Left ventricle myocardium superior (tissue), 1 donor: ENCODE results near the gene DENND2C. TPM values are rescaled to one million over a fixed set of nuclear protein-coding genes. Genes with fewer than 3 reads are reported as not detected.

Experiments
- ATAC-seq: fragments of 200-7000 bp; cut with Tn5 transposase; one replicate; pipeline ENCODE4 v1.9.1; 2020; ENCODE audit warnings: mild to moderate bottlenecking, moderate library complexity
- DNase-seq: peaks from one replicate; pipeline ENCODE4 v3.0.0-alpha.2; 2020
- intact Hi-C: fragments of 100-400 bp; cut with micrococcal nuclease; formaldehyde crosslinking; loops from one replicate; pipeline ENCODE4 v1.11.0; 2022
- total RNA-seq: library from RNA; stranded (reverse); fragmentation: NEBNext Ultra II Directional; extraction: Animal tissue kit (Norgen Biotek cat#: 25700); gene quantifications from one replicate; pipeline ENCODE4 v1.2.1, GENCODE V29; 2021
- donor health status: DM: no; HTN: yes; CAD: no; lungs with severe emphysema.

DENND2C gene
- total RNA-seq, 1 donor from 2014 or later: 4.2 TPM

DNA sequence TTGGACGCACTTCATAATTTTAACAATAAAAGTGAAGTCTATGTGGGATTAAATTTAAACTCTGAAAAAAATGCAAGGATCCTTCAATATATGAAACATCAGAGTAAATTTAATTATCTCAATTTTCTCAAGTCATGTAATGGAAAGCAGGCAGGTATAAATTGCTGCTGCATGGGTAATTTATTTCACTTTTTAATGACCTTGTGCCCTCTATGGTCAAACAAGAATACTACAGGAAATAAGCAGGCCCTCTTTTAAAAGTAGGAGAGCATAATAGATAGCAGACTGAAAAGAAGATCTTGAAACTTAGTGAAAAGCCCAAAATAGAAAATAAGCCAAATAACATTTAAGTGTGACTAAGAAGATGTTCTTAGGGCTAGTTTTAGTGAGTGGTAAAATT, 111.3 kb downstream of the DENND2C start:
- intact Hi-C loops: no loop called here
- ATAC-seq (no peak), DNase-seq (no peak)

GRCh38 chr1:114554577-114554976, 115.3 kb downstream of the DENND2C start:
- DNase-seq (no peak), ATAC-seq (no peak)
- intact Hi-C loops: no loop called here

DNA sequence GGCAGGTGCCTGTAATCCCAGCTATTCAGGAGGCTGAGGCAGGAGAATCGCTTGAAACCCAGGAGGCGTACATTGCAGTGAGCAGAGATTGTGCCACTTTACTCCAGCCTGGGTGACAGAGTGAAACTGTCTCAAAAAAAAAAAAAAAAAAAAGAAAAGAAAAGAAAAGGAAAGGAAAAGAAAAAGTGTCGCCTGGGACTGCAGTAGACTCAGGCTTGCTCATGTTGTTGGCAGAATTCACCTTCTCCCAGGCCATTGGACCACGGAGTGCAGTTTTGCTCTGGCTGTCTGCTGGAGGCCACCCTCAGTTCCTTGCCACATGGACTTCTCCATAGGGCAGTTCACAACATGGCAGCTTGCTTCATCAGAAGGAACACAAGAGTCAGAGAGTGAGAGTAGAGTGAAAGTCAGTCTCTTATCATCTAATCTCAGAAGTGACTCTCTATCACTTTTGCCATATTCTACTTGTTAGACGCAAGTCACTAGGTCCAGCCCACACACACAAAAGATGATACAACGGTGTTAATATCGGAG, 117.7 kb downstream of the DENND2C start:
- intact Hi-C loops: no loop called here
- ATAC-seq (no peak), DNase-seq (no peak)

- intact Hi-C loops: no loop called here
- ATAC-seq (no peak), DNase-seq (no peak)
These were observed 118.4 kb downstream of the DENND2C start for GRCh38 chr1:114551400-114551799.

DNA sequence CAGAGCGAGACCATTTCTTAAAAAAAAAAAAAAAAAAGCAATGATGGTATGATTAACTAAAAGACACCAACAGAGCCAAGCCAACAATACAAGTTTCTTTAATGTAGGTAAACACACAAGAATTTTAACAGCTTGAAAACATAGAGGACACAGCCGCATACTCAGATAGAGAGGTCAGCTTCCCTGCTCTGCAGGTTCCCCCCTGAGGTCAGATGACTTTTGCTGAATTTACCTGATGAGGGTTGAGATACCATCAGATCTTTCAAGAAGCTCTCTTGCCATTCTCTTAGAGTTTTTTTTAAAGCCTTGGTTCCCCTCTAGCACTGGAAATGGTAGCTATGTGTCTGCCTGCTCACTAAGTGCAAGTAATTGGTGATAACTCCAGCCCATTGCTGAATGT, 119.5 kb downstream of the DENND2C start:
- intact Hi-C loops: no loop called here
- no peak for ATAC-seq
- no peak for DNase-seq

- intact Hi-C loops: loop anchor here (10.0 kb wide), 1 partner anchor 724 kb away; no protein-coding TSS in a partner anchor
- DNase-seq: no peak
- no peak for ATAC-seq
These were observed 120.7 kb downstream of the DENND2C start for GRCh38 chr1:114549137-114549536.

DNA sequence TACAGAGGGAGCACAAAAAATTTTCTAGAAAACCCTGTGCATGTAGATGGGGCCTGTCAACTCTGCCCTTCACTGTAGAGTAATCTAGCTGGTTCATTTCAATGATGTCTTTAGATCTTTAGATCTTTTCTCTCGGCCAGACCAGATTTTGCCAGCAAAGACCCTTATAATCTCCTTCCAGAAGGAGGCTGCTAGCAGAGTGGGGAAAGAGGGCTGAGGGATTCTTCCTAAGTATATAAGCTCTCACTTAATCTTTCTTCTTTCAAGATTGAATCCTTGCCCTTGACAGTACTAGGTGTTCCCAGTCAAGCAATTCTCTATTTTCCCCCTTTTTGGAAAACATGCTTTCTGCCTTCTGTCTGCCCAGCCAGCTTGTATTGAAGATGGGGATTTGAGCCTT, 122.8 kb downstream of the DENND2C start:
- ATAC-seq (no peak), DNase-seq (no peak)

GRCh38 chr1:114545796-114546195, 124.1 kb downstream of the DENND2C start:
- intact Hi-C loops: loop anchor here (10.0 kb wide), 1 partner anchor 721 kb away; no protein-coding TSS in a partner anchor
- no peak for DNase-seq
- ATAC-seq: no peak

More for the DNA sequence above, 122.8 kb downstream of the DENND2C start:
- intact Hi-C loops: loop anchor here (10.0 kb wide), 1 partner anchor 722 kb away; no protein-coding TSS in a partner anchor

DNA sequence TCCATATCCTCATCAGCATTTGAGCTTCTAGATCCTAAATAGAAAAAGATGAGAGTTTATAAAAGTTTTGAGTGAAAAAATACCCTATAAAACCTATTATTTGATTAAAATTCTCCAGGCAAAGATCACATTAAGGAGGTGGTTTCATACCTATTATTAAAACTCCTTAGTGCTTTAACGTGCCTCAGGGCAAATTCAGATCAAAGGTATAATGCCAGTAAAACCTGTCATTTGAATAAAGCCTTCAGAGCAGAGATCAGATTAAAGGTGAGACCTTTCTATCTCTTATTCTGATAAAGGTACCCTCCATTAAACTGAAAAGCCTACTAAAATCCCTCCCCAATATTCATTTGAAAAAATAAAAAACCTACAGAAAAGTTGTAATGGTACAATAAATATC, 124.5 kb downstream of the DENND2C start:
- no peak for ATAC-seq
- no peak for DNase-seq
- intact Hi-C loops: loop anchor here (10.0 kb wide), 1 partner anchor 721 kb away; no protein-coding TSS in a partner anchor

- DNase-seq: no peak
- intact Hi-C loops: loop anchor here (10.0 kb wide), 1 partner anchor 716 kb away; no protein-coding TSS in a partner anchor
These were observed 129.0 kb downstream of the DENND2C start for GRCh38 chr1:114540821-114541220.

DNA sequence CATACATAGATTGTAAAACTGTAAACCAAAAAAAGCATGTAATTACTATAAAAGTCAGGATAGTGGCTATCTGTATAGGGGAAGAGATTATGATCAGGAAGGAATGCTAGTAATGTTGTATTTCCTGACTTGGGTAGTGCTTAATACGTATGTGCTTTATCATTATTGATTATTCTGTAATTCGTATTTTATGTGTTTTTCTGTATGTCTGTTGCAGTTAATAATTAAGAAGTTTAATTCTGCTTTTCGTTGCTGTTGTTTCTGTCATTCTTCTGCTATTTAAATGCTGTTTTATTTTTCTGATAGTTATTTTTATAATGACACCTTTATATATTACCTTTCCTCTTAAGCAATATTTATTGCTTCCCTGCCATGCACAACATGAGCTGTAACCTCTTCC, 129.6 kb downstream of the DENND2C start:
- ATAC-seq (no peak), DNase-seq (no peak)
- intact Hi-C loops: loop anchor here (10.0 kb wide), 1 partner anchor 715 kb away; no protein-coding TSS in a partner anchor

More at GRCh38 chr1:114540821-114541220, 129.0 kb downstream of the DENND2C start:
- no peak for ATAC-seq

DNA sequence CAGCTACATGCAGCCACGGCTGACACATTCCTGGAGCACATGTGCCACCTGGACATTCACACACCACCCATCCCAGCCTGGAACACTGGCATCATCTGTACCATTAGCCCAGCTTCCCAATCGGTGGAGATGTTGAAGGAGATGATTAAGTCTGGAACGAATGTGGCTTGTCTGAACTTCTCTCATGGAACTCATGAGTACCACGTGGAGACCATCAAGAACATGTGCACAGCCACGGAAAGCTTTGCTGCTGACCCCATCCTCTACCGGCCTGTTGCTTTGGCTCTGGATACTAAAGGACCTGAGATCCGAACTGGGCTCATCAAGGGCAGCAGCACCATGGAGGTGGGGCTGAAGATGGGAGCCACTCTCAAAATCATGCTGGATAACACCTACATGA, 133.8 kb downstream of the DENND2C start:
- ATAC-seq: no peak
- intact Hi-C loops: no loop called here
- no peak for DNase-seq

DNA sequence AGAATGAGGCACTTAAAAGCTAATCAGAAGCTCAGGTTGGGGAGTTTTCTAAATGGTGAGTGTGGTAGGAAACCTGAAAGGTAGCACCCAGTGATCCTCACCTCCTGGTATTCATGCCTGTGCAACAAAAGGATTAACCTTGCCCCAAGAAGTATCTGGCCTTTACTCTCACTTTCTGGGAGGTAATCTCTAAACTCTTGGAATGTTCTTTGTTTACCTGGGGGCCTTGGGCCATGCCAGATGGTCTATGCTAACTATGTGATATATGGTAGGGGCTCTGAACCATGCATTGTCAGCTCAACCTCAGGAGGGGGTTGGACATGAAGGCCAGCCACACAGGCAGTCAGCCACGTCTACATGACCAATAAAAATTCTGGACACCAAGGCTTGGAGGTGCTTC, 134.4 kb downstream of the DENND2C start:
- ATAC-seq (no peak), DNase-seq (no peak)
- intact Hi-C loops: no loop called here

Other genes starting within 250 kb of the DENND2C start
- gene TRIM33, start 158.8 kb downstream of the DENND2C start, total RNA-seq: 17.9 TPM
- 32.5 TPM for gene BCAS2, start 88.4 kb downstream of the DENND2C start, total RNA-seq
- gene AMPD1, start 25.5 kb upstream of the DENND2C start, total RNA-seq: 0.10 TPM
- gene NRAS, start 46.7 kb upstream of the DENND2C start, total RNA-seq: 6.9 TPM
- 923 TPM for gene CSDE1, start 87.9 kb upstream of the DENND2C start, total RNA-seq
- 29.3 TPM for gene SIKE1, start 110.6 kb upstream of the DENND2C start, total RNA-seq
- gene SYCP1, start 184.8 kb upstream of the DENND2C start, total RNA-seq: not detected